22Rv1 (cell line): ENCODE measurements around the gene EFCAB9.

Experiments used
- H3K27ac ChIP-seq: fragments of 450-650 bp; 2 replicates; pipeline ENCODE4 v1.5.1; 2017
- ZFX ChIP-seq: fragments of 450-650 bp; IDR thresholded peaks from 2 replicates; pipeline ENCODE4 v1.6.1; 2017; ENCODE audit warnings: antibody characterized with exemption, borderline replicate concordance
- TF ChIP-seq, protein P1 (sequence below): fragments of 450-650 bp; IDR thresholded peaks from 2 replicates; pipeline ENCODE4 v1.5.1; 2017; ENCODE audit warnings: mild to moderate bottlenecking

Gene EFCAB9

DNA sequence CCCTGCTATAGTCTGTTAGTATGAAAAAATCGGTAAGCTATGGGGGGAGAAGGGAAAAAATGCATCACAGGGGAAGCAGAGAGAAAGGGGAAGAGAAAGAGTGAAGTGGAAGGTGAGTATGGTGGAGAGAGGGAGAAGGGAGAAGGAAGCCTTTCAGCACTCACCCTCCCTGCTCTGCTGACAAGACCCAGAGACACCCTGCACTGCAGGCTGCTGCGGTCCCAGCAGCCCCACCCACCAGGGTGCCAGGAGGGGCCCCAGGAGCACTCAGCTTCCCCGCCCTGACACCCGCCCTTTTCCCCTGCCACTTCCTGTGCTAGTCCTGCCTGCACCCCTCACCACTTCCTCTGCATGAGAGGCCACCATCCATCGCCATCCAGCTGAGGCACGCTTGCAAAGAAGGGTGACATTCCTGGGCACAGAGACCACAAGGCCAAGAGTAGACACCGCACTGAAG is 18.7 kb upstream of the EFCAB9 start:
- no peak for TF ChIP-seq ZFX
- TF ChIP-seq, protein P1, sequence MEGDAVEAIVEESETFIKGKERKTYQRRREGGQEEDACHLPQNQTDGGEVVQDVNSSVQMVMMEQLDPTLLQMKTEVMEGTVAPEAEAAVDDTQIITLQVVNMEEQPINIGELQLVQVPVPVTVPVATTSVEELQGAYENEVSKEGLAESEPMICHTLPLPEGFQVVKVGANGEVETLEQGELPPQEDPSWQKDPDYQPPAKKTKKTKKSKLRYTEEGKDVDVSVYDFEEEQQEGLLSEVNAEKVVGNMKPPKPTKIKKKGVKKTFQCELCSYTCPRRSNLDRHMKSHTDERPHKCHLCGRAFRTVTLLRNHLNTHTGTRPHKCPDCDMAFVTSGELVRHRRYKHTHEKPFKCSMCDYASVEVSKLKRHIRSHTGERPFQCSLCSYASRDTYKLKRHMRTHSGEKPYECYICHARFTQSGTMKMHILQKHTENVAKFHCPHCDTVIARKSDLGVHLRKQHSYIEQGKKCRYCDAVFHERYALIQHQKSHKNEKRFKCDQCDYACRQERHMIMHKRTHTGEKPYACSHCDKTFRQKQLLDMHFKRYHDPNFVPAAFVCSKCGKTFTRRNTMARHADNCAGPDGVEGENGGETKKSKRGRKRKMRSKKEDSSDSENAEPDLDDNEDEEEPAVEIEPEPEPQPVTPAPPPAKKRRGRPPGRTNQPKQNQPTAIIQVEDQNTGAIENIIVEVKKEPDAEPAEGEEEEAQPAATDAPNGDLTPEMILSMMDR: no peak
- H3K27ac ChIP-seq: no peak overlapping the region

DNA sequence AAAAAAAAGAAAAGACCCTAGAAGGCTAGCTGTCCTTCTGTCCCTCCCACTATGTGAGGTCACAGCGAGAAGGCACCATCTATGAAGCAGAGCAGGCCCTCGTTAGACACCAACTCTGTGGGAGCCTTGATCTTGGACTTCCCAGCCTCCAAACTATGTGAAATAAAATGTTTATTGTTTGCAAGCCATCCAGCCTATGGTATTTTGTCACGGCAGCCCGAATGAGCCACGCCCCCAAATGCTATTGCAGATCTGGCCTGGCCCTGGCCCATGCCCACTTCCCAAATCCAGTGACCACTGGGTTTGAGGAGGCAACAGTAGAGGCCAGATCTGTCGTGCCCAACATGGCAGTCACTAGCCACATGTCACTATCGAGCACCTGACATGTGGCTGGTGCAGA is 16.8 kb upstream of the EFCAB9 start:
- no peak for TF ChIP-seq ZFX
- TF ChIP-seq, protein P1: no peak
- H3K27ac ChIP-seq: no peak overlapping the region

DNA sequence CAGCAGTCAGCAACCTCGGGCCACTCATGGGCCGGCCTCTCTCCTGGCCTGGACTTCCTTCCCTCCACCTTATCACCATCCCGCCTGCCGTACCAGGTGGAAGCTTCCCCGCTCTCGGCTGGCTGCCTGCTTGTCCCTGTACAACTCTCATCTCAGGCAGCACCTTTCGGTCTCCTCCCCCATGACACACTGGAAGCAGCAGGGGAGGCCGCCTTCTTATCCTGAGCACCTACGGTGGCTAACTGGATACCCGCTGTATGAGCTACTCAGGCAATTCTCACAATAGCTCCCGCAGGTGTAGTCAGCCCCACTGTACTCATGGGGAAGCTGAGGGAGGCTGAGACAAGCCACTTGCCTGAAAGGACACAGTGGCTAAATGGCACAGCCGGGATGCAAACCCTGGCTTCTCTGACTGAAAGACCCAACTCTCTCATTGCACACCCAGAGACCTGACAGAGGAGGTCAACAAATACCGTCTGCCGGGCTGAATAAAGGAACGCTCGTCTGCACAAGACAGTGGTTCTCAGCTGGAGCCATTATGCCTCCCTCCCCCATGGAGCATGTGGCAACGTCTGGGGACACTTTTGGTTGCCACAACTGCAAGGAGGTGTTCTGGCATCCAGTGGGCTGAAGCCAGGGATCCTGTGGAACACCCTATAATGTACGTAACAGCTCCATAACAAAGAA is 15.5 kb upstream of the EFCAB9 start:
- no peak overlapping the region for H3K27ac ChIP-seq

DNA sequence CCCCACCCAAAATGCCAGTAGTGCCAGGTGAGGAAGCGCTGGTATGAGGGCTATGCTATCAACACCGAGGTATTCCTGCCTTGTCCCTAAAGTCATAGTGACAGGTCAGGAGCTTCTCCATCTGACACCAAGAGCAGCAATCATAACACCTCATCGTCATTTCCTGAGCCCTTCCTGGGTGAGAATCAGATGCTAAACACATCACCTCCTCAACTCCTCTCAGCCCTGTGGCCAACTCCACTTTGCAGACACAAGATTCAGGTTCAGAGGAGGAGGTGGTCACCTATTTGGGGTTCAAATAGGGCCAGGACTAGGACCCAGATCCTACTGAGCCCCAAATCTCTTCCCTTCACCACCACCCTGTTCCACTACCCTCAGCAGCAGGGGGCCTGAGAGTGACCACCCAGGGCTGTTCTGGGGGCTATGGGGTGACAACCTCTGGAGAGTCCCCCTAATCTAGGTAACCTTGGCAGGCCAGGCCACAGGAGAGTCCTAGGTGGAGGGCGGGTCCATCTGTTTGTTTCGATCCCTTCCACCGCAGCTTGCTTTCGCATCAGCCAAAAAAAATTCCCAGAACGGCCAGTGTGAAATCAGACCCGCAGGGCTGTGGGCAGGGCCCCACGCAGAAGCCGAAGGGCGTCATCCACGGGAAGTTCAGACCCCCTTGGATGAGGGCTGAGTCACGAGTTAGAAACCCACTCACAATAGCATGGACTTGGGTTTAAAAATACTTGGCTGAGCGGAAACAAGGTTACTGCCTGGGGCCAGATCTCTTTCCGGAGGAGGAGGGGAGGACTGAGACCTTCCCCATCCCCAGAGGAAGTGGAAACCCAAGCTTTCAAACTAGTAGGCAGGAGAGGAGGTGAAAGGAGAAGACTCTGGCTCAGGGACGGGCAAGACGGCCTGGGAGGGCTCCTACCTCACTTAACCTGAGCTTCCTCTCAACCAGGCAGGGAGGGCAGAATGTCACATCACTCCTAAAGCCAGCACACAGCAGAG is 14.7 kb upstream of the EFCAB9 start:
- H3K27ac ChIP-seq: no peak overlapping the region
- no peak for TF ChIP-seq ZFX
- TF ChIP-seq, protein P1: no peak

More for the DNA sequence above, 15.5 kb upstream of the EFCAB9 start:
- TF ChIP-seq, protein P1: no peak
- no peak for TF ChIP-seq ZFX

DNA sequence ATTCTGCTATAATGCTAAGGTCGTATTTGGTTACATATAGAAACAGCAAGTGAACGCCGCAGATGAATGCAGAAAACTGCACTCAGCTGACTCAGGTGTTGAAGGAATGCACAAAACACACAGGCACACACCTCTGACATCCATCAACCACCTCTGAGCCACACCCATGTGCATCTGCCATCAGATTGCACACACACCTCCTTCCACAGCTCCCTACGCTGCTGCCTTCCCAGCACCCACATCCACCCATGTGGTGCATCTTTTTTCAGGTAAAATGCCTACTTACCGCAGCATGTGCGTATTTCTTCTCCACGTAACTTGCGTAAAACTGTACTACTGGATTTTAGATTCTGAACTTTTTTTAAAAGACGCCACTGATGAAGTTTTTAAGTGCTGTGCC is 13.0 kb upstream of the EFCAB9 start:
- TF ChIP-seq, protein P1: no peak
- TF ChIP-seq ZFX: no peak
- H3K27ac ChIP-seq: no peak overlapping the region

DNA sequence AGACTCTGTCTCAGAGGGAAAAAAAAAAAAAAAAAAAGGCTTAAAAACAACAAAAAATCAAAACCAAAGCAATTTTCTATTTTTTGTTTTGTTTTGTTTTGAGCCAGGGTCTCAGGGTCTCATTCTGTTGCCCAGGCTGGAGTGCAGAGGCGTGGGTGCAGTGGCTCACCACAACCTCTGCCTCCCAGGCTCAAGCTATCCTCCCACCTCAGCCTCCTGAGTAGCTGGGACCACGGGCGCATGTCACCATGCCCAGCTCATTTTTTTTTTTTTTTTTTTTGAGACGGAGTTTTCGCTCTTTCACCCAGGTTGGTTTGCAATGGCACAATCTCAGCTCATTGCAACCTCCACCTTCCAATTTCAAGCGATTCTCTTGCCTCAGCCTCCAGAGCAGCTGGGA is 11.7 kb upstream of the EFCAB9 start:
- H3K27ac ChIP-seq: no peak overlapping the region
- TF ChIP-seq, protein P1: no peak
- TF ChIP-seq ZFX: no peak

DNA sequence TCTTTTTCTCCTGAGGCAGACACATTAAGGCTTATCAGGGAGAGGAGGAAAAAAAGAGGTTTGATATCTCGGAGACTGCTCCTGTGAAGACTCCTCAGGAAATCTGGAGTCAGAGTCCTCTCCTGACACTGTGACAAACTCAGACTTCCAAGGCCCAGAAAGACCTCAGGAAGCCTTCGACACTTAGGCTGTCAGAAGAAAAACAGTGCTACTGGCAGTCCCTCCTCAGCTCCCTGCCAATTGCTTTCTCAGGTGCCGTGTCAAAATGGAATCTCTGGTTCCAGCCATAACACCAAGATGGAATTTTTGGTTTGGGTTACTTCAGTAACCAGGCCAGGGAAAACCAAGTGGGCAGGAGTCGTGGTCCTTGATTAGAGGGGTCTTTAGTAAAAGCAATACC is 10.1 kb upstream of the EFCAB9 start:
- TF ChIP-seq, protein P1: no peak
- no peak for TF ChIP-seq ZFX

More for the DNA sequence above, 10.1 kb upstream of the EFCAB9 start:
- H3K27ac ChIP-seq: no peak overlapping the region
